ENCODE measurements around the gene COL13A1. TPM values are rescaled to one million over a fixed set of nuclear protein-coding genes. Genes with fewer than 3 reads are reported as not detected.

Gene COL13A1
- total and polyA plus RNA-seq, 2 of the 8 experiments (the other 6 are each of a cell fraction or from before 2014, with no cell fraction given) = 2.6 to 5.2 TPM

DNA sequence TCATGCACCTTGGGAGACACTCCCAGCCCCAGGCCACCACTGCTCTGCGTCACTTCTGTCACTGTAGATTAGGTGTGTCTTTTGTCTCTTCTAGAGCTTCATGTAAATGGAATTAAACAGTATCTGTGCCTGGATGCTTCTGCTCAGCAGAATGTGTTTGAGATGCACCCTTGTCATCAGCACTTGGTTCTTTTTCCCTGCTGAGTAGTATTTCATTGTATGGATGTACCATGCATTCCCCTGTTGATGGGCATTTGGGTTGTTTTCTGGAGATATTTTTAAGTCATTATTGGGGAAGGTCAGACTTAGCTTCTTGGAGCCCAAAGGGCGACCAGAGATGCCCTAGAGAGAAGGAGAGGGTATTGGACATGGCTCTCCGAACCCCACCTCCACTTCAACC is 126.6 kb downstream of the COL13A1 start:
- H2BK5ac ChIP-seq (ENCODE audit: low read depth, low read length) = no peak overlapping the region
- H3K9ac ChIP-seq (replicated peaks in 1 of 4; ENCODE audit: extremely low read depth in 1 of 4, low read depth in 3 of 4, low read length in 3 of 4) = no peak overlapping the region
- no peaks in the 10 kb centered on the region for H3K79me1 ChIP-seq (ENCODE audit: low read depth, low read length)
- H3K14ac ChIP-seq (ENCODE audit: insufficient read length) = no peak overlapping the region
- no peak overlapping the region for H4K91ac ChIP-seq (replicated peaks; ENCODE audit: insufficient read length, low read length)
- peaks cover 0 to 13% (median 4%) of the 10 kb centered on the region in 4 experiments; a peak in 4 of 7 replicates for H3K4me1 ChIP-seq (replicated peaks in 1 of 4; ENCODE audit: control insufficient read depth in 3 of 4, insufficient read depth in 4 of 4, low read length in 3 of 4)
- DNase-seq (ENCODE audit: low read depth in 1 of 2, low spot score in 2 of 2) (no peak), FAIRE-seq (no peak)
- H3K36me3 ChIP-seq (ENCODE audit: control insufficient read depth in 2 of 4, insufficient read depth in 4 of 4, low read length in 3 of 4) = no peaks in the 10 kb centered on the region
- H4K8ac ChIP-seq (ENCODE audit: extremely low read depth, insufficient read depth, low read length) = no peak overlapping the region
- no peak overlapping the region for H2BK120ac ChIP-seq (replicated peaks; ENCODE audit: low read depth, low read length)
- H3K4me3 ChIP-seq (ENCODE audit: extremely low read depth in 1 of 4, insufficient read depth in 2 of 4, low read depth in 3 of 4, low read length in 4 of 4) = no peak overlapping the region; a peak in 1 of 8 replicates
- H3K27me3 ChIP-seq (replicated peaks in 1 of 4; ENCODE audit: control insufficient read depth in 3 of 4, extremely low read depth in 1 of 4, insufficient read depth in 3 of 4, low read length in 3 of 4) = no peaks in the 10 kb centered on the region
- H3K9me3 ChIP-seq (ENCODE audit: insufficient read depth in 2 of 2, low read depth in 1 of 2, low read length in 1 of 2) = no peaks in the 10 kb centered on the region
- no peak overlapping the region for H3K23ac ChIP-seq (ENCODE audit: insufficient read length)
- no peak overlapping the region for H2BK15ac ChIP-seq (ENCODE audit: low read length)
- H2AFZ ChIP-seq (ENCODE audit: low read length) = no peak overlapping the region
- H4K5ac ChIP-seq (ENCODE audit: insufficient read length, low read depth, low read length) = no peak overlapping the region
- H4K20me1 ChIP-seq (replicated peaks in 1 of 2; ENCODE audit: control insufficient read depth in 1 of 2, insufficient read depth in 2 of 2, low read length in 2 of 2) = no peaks in the 10 kb centered on the region
- no peak overlapping the region for H3K4ac ChIP-seq (replicated peaks; ENCODE audit: insufficient read length, low read depth, low read length)
- no peak overlapping the region for H3K18ac ChIP-seq (ENCODE audit: extremely low read depth, low read length)
- ChIA-PET CTCF (ENCODE audit: partially characterized antibody) (interaction anchor here (0.8 to 7.5 kb wide), 8 partner anchors 11 to 142 kb away, joined by 3 to 65 read pairs (median 5); no protein-coding TSS in a partner anchor), POLR2A (ENCODE audit: partially characterized antibody) (no interaction called here)
- no peak overlapping the region for H2AK5ac ChIP-seq (ENCODE audit: low read depth, low read length)
- H2BK12ac ChIP-seq (ENCODE audit: low read depth, low read length) = no peak overlapping the region
- H3K27ac ChIP-seq (ENCODE audit: low read depth, low read length) = no peak overlapping the region
- no peak overlapping the region for H3K4me2 ChIP-seq (ENCODE audit: insufficient read depth in 1 of 2, low read depth in 2 of 2, low read length in 2 of 2)
- H3K79me2 ChIP-seq (ENCODE audit: control insufficient read depth in 1 of 2, insufficient read depth in 2 of 2, low read length in 2 of 2) = no peaks in the 10 kb centered on the region
- no peaks in the 10 kb centered on the region for H3K23me2 ChIP-seq (ENCODE audit: low read depth, low read length)
- no peak overlapping the region for H2BK20ac ChIP-seq (ENCODE audit: low read length)
- no peak overlapping the region for H3K56ac ChIP-seq (replicated peaks; ENCODE audit: insufficient read length, low read depth, low read length)
- WGBS, 2 experiments (ENCODE audit: extremely low coverage in 1 of 2, insufficient coverage in 1 of 2, insufficient read length in 1 of 2, insufficient replicate concordance in 2 of 2, low coverage in 1 of 2, low lambda C conversion rate in 2 of 2, missing lambda C conversion rate in 1 of 2) = 95% methylated on average over 3 of the region's 3 CpGs; no CpG with 5 or more reads in 1 of the 2 experiments
- no peak for TF ChIP-seq SP4 (IDR thresholded peaks at IDR 0.05; ENCODE audit: low read length)
- TF ChIP-seq ASH2L (IDR thresholded peaks at IDR 0.05; ENCODE audit: low read length) = no peak
- no peak for TF ChIP-seq SAP30 (IDR thresholded peaks at IDR 0.05; ENCODE audit: insufficient read depth, insufficient replicate concordance, low read length)
- TF ChIP-seq RNF2 (IDR thresholded peaks at IDR 0.05; ENCODE audit: borderline replicate concordance, low read depth, low read length, missing control alignments, poor library complexity, severe bottlenecking) = no peak
- no peak for TF ChIP-seq POLR2AphosphoS5 (IDR thresholded peaks at IDR 0.05; ENCODE audit: low read depth, low read length)
- TF ChIP-seq BRCA1 (IDR thresholded peaks at IDR 0.05; ENCODE audit: low read depth, low read length) = no peak
- no peak for TF ChIP-seq KDM5A (IDR thresholded peaks at IDR 0.05; ENCODE audit: low read length)
- TF ChIP-seq ZNF274 (IDR thresholded peaks at IDR 0.05; ENCODE audit: borderline replicate concordance, extremely low read depth, low read length) = no peak
- no peak for TF ChIP-seq NANOG (IDR thresholded peaks at IDR 0.05; ENCODE audit: insufficient read depth, low read depth, low read length, poor library complexity, severe bottlenecking)
- TF ChIP-seq SIN3A (conservative IDR thresholded peaks at IDR 0.05 in 1 of 2, IDR thresholded peaks at IDR 0.05 in 1 of 2; ENCODE audit: low read depth in 1 of 2, low read length in 2 of 2) = no peak
- TF ChIP-seq JUN (IDR thresholded peaks at IDR 0.05; ENCODE audit: low read depth, low read length) = no peak
- no peak for TF ChIP-seq CEBPB (IDR thresholded peaks at IDR 0.05; ENCODE audit: low read depth, low read length)
- no peak for TF ChIP-seq GABPA (IDR thresholded peaks at IDR 0.05; ENCODE audit: borderline replicate concordance, insufficient read depth, low read length)
- TF ChIP-seq KDM1A (IDR thresholded peaks at IDR 0.05; ENCODE audit: borderline replicate concordance, low read length) = no peak; the same call in 1 of the 2 replicates

Data from H1 (cell line).